GM19395 (cell line): ENCODE data around the gene ALX4.

ENCODE experiments used
- ATAC-seq: cut with Tn5 transposase; IDR thresholded peaks from one replicate; pipeline ENCODE4 v1.9.1; 2021; ENCODE audit warnings: mild to moderate bottlenecking, moderate library complexity; ENCODE audit not compliant: unreplicated experiment

ALX4 gene

DNA sequence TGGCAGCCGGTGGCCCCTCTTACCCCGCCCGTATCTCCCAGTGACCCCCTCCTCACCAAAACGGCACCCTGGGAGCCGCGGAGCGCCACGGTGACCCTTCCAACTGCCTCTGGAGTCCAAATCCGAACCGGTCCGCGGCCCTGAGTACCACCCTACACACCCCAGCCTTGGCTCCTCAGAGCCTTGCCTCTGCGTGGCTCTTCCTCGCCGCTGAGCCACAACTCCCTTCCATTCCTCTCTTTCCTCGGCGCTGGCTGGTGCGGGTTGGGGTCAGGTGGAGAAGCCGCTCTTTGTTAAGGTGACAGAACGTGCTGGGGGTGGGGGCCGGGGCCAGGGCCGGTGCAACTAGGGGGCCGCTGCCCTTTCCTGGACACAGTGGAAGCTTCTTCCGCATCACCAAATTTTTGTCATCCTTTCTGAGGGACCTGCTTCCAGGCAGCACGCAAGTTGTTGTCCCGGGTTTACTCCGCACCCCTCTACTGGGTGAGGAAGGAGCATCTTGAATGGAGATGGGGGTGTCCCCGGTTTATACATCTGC is 6.5 kb downstream of the ALX4 start:
- ATAC-seq = no peak

DNA sequence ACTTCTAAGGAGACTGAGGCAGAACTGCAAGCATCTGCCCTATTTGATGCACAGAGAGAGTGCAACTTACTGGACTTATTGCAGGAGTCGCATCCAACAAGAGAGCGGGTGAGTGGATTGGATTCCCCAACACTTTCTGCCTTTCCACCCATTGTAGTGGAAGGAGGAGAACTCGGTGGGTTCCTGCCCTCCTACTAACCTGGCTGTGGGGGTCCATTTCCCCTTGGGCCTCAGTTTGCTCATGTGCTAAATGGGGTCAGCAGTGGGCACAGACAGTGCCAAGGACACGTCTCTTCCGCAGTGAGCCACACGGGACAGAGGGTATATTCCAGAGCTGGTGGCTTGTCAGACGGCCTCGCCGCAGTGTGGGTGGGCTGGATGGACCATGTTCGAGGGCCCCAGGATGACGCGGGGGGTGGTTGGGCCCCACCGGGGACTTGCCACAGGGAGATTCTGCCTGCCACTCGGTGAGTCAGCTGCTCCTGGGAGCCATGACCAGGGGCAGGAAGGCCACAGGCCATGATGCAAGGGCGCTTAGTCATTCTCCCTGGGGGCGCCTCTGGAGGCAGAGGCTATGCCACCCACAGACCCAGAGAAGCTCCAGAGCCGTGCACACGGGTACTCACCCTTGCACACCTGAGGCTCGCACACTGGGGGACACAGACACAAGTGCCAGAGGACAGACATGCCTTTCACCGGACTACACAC is 8.2 kb downstream of the ALX4 start:
- ATAC-seq = no peak

GRCh38 chr11:44300844-44301563 is 8.9 kb downstream of the ALX4 start:
- ATAC-seq = no peak

DNA sequence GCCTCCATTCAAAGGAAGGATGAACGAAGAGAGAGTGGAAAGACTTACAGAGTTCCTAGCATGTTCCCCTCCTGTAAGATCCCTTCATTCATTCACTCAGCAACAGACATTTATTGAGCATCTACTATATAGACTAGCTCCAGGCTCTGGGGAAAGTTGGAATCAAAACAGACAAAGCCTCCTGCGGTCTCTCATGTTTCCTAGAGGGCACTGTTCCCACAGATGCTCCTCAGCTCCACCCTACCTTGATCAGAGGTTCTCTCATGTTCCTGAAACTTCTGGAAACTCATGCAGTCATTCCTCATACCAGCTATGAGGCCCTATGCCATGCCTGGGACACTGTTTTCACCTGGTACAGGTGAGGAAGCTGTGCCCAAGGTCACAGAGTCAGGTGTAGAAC is 11.1 kb downstream of the ALX4 start:
- ATAC-seq = no peak

- ATAC-seq = no peak
Observed at GRCh38 chr11:44290208-44290607, 19.7 kb downstream of the ALX4 start.

DNA sequence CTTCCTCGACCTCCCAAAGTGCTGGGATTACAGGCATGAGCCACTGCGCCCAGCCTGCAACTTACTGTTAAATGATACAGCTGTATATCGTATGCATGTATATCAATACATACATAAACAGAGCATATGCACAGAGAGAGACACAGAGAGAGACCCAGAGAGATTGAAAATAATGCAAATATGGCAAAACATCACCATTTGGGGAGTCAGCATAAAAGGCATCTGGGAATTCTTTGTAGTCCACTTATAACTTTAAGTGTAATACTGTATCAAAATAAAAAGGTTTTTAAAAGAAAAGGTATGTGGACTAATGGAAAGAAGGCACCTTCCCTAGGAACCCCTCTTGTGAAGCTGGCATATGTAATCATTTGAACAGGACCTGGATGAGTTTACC is 21.8 kb downstream of the ALX4 start:
- no peak for ATAC-seq

- ATAC-seq = no peak
Observed at GRCh38 chr11:44286911-44287310, 23.0 kb downstream of the ALX4 start.

DNA sequence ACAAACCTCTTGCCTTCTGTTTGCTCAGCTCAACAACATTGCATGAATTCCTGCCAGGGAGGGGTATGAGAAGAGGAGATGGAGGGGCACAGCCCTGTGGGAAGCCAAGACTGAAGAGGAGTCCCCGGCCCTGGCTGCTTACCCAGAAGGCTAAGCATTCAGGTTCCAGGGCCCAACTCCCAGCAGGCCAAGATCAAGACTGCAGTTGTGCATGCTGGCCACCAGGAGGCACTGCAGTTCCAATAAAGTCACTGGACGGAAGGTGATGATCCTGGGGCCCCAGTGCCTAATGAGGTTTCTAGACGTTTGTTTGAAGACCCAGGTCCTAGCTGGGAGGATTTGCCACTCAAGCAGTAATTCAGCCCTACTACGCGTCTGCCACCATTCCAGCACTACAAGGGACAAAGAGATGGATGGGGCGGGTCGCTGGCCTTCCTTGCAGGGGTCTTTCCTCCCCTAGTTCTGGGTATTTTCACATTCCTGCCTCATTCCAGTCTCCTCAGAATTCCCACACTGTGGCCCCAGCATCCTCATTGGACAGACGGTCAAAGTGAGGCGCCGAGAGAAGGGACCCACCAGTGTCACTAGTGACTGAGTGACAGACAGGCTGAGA is 23.6 kb downstream of the ALX4 start:
- peak; percentile 66 for ATAC-seq

GRCh38 chr11:44285756-44286155 is 24.2 kb downstream of the ALX4 start:
- no peak for ATAC-seq

GRCh38 chr11:44282620-44283019 is 27.3 kb downstream of the ALX4 start:
- ATAC-seq = no peak

- no peak for ATAC-seq
Observed at GRCh38 chr11:44281151-44281550, 28.8 kb downstream of the ALX4 start.

DNA sequence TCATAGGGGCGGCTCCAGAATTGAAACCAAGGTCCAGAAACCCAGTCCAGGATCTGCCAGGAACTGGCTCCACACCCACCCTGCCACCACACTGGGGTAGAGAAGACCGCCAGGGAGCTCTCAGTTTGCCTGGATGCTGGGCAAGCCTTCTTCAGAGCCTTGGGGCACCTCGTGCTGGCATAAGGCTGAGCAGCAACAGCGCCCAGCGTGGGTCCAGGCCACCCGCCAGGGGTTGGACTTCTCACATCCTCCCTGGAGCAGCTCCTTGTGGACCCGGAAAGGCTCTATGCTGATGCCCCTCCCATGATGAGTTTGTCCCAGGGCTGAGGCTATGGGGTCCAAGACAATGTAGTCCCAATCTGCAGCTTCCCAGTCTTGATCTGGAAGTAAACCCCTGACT is 29.7 kb downstream of the ALX4 start:
- no peak for ATAC-seq

DNA sequence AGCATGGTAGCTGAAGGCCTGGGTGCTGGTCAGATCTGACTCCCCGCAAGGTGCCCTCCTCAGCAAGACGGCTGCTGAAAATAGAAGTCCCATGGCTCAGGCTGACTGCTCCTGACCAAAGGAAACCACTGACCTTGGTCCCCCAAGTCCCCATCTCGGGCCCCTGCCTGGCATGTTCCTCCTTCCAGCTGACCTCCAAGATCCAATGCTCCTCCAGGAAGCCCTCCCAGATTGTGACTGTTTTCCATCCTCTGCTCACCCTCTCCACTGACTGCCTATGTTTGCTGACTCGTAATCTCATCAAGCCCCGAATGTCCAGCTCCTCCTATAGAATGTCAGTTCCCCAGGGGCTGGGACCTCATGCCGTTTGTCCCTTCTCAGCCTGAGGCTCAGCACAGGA is 30.5 kb downstream of the ALX4 start:
- ATAC-seq = no peak

- no peak for ATAC-seq
Observed at GRCh38 chr11:44277196-44278090, 32.5 kb downstream of the ALX4 start.

- no peak for ATAC-seq
Observed at GRCh38 chr11:44275961-44276550, 33.9 kb downstream of the ALX4 start.

GRCh38 chr11:44275241-44275640 is 34.7 kb downstream of the ALX4 start:
- ATAC-seq = no peak

GRCh38 chr11:44274404-44274803 is 35.5 kb downstream of the ALX4 start:
- no peak for ATAC-seq

DNA sequence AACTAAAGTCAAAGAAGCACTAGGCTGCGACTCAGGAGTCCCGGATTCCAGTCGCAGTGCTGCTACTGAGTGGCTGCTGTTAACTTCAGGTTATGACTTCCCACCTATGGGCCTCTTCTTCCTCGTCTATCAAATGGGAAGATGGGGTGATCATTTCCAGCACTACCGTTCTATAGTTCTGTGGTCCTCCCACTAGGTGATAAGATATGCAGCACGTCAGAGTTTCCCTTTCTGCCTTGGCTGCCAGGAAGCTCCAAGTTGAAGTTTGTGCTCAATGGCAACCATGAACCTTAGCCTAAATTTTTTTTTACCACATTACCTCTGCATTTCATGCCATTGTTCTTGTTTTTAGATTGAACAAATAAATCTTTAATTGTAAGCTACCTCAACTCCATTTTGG is 38.7 kb downstream of the ALX4 start:
- ATAC-seq = no peak

- no peak for ATAC-seq
Observed at GRCh38 chr11:44270403-44271273, 39.3 kb downstream of the ALX4 start.
